Activated naive CD8-positive, alpha-beta T cell treated with anti-CD3 and anti-CD28 coated beads, Interleukin-2, amount 50 U/mL, for 24 hours (primary cell): ENCODE data around the gene ZNF618.

ENCODE experiments used
- ATAC-seq: fragments of 150-1000 bp; cut with Tn5 transposase; one replicate; pipeline ENCODE4 v1.10.0; 2021
- DNase-seq: peaks from one replicate; pipeline ENCODE4 v3.0.0; 2021
- H3K27ac Mint-ChIP-seq: one replicate; pipeline ENCODE4 v1.8.0; 2021; ENCODE audit warnings: mild to moderate bottlenecking, mixed read lengths
- H3K27me3 Mint-ChIP-seq: one replicate; pipeline ENCODE4 v1.8.0; 2021; ENCODE audit warnings: mixed read lengths
- H3K36me3 Mint-ChIP-seq: one replicate; pipeline ENCODE4 v1.8.0; 2021; ENCODE audit warnings: low read depth, mixed read lengths
- H3K4me1 Mint-ChIP-seq: one replicate; pipeline ENCODE4 v1.8.0; 2021; ENCODE audit warnings: mixed read lengths
- H3K4me3 Mint-ChIP-seq: one replicate; pipeline ENCODE4 v1.8.0; 2021; ENCODE audit warnings: mild to moderate bottlenecking, moderate library complexity, mixed read lengths
- H3K9me3 Mint-ChIP-seq: one replicate; pipeline ENCODE4 v1.8.0; 2021; ENCODE audit warnings: mixed read lengths

Gene ZNF618, protein sequence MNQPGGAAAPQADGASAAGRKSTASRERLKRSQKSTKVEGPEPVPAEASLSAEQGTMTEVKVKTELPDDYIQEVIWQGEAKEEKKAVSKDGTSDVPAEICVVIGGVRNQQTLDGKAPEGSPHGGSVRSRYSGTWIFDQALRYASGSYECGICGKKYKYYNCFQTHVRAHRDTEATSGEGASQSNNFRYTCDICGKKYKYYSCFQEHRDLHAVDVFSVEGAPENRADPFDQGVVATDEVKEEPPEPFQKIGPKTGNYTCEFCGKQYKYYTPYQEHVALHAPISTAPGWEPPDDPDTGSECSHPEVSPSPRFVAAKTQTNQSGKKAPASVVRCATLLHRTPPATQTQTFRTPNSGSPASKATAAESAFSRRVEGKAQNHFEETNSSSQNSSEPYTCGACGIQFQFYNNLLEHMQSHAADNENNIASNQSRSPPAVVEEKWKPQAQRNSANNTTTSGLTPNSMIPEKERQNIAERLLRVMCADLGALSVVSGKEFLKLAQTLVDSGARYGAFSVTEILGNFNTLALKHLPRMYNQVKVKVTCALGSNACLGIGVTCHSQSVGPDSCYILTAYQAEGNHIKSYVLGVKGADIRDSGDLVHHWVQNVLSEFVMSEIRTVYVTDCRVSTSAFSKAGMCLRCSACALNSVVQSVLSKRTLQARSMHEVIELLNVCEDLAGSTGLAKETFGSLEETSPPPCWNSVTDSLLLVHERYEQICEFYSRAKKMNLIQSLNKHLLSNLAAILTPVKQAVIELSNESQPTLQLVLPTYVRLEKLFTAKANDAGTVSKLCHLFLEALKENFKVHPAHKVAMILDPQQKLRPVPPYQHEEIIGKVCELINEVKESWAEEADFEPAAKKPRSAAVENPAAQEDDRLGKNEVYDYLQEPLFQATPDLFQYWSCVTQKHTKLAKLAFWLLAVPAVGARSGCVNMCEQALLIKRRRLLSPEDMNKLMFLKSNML

DNA sequence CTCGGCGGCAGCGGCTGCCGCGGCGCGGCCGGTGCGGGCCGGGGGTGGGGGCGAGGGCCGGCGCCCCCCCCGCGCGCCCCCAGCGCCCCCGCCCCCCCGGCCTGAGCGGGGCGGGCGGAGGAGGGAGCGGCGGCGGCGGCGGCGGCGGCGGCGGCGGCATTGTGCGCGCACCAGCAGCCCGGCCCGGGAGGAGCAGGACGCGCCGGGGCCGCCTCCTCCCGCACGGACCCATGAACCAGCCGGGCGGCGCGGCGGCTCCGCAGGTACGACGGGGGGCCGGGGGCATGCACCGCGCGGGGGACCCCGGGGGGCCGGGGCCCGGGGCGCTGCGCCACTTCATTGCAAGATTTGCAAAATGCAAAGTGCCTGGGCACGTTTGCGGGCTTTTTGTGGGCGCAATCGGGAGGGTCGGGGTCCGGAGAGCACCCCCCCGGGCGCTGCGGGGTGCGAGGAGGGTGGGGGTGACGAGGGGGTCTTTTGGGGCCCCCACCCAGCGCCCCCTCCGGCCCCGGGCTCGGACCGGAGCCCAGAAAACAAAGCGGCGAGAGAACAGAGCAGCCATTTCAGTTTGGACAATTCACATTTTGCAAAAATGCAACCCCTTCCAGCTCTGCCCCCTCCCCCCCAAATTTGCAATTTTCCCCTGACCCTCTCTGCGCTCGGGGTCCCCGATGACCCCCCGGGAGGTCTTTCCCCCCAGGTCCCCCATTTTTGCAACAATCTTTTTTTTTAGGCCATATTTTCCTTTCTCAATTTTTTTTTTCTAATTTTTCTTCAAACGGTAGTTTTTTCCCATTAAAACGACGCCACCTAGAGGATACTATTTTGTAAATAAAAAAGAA is at the start of gene ZNF618:
Gene ZNF618 (plus strand): TSS at position 159 of the 842 bp plus-strand sequence. CDS start 72 bp downstream, at position 231.
- peaks cover 8% of the 10 kb centered on the region for H3K27me3 Mint-ChIP-seq
- peak within 1 kb of the TSS; percentile 87 for H3K4me3 Mint-ChIP-seq
- DNase-seq (peak; percentile 20), ATAC-seq (peak; percentile 72)
- no peaks in the 10 kb centered on the region for H3K9me3 Mint-ChIP-seq
- no peak within 1 kb of the TSS for H3K27ac Mint-ChIP-seq
- peaks cover 1% of the 10 kb centered on the region for H3K36me3 Mint-ChIP-seq
- peaks cover 5% of the 10 kb centered on the region for H3K4me1 Mint-ChIP-seq

DNA sequence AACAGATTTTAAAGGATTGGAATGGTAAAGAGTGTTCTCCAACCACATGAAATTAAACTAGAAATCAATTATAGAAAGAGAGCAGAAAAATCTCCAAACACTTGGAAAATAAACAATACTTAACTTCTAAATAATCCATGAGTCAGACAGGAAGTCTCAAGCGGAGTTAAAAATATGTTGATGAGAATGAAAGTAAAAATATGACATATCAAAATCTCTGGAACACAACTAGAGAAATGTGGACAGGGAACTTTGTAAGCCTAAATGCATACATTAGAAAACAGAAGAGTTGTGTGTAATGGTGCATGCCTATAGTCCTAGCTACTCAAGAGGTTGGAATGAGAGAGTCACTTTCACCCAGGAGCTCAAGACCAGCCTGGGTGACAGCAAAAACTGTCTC is 47.9 kb upstream of the ZNF618 start:
- Mint-ChIP-seq H3K36me3 (no peaks in the 10 kb centered on the region), H3K27me3 (peaks cover 13% of the 10 kb centered on the region), H3K27ac (no peak overlapping the region), H3K4me3 (no peak overlapping the region), H3K4me1 (peaks cover 2% of the 10 kb centered on the region), H3K9me3 (peaks cover 21% of the 10 kb centered on the region)
- ATAC-seq (no peak), DNase-seq (no peak)

DNA sequence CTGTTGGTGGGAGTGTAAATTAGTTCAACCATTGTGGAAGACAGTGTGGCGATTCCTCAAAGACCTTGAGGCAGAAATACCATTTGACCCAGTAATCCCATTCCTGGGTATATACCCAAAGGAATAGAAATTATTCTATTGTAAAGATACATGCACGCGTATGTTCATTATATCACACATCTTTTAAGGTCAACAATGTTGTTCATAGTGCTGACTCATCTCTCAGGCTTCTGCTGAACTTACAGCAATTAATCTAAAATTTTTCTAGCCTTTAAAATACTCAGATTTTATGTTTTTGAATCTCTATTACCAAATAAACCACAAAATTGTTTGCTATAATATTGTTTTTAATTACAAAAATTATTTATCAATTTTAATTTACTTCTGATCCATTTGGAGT is 38.8 kb upstream of the ZNF618 start:
- Mint-ChIP-seq H3K27me3 (peaks cover 16% of the 10 kb centered on the region), H3K27ac (no peak overlapping the region), H3K9me3 (peaks cover 5% of the 10 kb centered on the region), H3K4me1 (no peaks in the 10 kb centered on the region), H3K36me3 (no peaks in the 10 kb centered on the region), H3K4me3 (no peak overlapping the region)
- ATAC-seq (no peak), DNase-seq (no peak)

DNA sequence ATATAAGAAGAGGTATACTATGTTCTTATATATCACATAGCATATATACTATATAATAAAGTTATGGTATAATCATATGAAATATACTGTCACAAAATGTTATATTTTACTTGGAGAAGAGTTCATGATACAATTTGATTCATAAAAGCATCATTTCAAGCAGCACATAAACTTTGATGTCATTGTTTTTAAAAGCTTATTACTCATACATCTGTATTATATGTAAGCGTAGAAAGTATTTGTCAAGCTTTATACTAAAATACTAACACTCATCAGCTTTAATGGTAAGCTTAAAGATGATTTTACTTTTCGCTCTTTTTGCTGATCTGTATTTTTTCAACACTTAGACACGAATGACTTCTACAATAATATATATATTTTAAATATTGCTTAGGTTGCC is 34.0 kb upstream of the ZNF618 start:
- no peak for DNase-seq
- Mint-ChIP-seq H3K4me3 (no peak overlapping the region), H3K27me3 (peaks cover 15% of the 10 kb centered on the region), H3K27ac (no peak overlapping the region), H3K36me3 (no peaks in the 10 kb centered on the region), H3K9me3 (peaks cover 16% of the 10 kb centered on the region), H3K4me1 (no peaks in the 10 kb centered on the region)
- no peak for ATAC-seq

DNA sequence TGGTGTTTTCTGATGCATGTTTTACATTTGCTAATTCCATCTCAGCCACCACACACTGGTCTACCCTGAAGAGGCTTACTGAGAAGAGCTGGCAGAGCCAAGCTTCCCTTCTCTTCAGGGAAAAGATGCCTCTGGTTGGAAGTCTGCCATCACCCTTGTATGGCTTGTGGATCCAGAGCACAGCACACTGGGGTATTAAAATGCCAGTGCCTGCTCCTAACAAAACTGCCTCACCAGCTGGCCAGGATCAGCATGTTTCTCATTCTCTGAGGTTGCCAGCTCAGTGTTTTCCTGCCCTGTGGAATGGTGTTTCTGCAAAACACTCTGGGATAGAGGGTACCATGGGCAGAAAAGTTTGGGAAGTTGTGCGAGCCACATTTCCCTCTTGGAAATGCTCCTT is 31.6 kb upstream of the ZNF618 start:
- Mint-ChIP-seq H3K4me3 (no peak overlapping the region), H3K36me3 (no peaks in the 10 kb centered on the region), H3K4me1 (no peaks in the 10 kb centered on the region), H3K27ac (no peak overlapping the region), H3K27me3 (peaks cover 15% of the 10 kb centered on the region), H3K9me3 (peaks cover 16% of the 10 kb centered on the region)
- ATAC-seq (no peak), DNase-seq (no peak)

DNA sequence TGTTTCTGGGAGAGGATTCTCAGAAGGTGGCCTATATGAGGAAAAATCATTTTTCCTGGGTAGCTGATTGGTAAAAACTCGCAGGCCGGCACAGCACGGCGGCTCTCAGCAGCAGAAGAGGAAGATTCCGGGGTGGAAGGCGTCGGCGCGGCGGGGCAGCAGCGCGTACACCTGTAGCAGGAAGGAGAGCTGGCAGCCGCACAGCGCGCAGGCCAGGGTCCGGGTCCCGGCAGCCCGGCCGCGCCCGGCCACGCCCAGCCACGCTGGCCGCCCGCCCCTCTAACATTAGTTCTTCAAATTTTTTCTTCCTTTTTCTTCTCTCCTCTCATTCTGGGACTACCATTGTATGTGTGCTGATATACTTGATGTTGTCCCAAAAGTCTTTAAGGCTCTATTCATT is 24.8 kb upstream of the ZNF618 start:
- DNase-seq: no peak
- peaks cover 10% of the 10 kb centered on the region for H3K27me3 Mint-ChIP-seq
- H3K27ac Mint-ChIP-seq: no peak overlapping the region
- no peak overlapping the region for H3K4me3 Mint-ChIP-seq
- no peak for ATAC-seq
- H3K36me3 Mint-ChIP-seq: peaks cover 2% of the 10 kb centered on the region
- H3K4me1 Mint-ChIP-seq: peaks cover 8% of the 10 kb centered on the region
- peaks cover 18% of the 10 kb centered on the region for H3K9me3 Mint-ChIP-seq

DNA sequence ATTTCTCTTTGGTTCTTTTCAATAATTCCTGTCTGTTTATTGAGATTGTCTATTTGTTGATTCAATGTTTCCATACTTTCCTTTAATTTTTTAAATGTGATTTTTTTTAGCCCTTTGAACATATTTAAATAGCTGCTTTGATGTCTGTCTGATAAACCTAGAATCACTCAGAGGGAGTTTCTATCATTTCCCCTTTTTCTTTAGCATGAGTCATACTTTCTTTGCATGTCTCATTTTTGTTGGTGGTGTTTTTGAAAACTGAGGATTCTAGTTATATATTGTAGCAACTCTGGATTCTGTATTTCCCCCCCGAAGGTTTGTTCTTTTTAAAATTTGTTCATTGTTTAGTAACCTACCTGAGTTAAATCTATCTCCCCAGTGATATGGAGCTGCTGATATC is 24.2 kb upstream of the ZNF618 start:
- no peak overlapping the region for H3K27ac Mint-ChIP-seq
- DNase-seq: no peak
- no peak overlapping the region for H3K4me3 Mint-ChIP-seq
- ATAC-seq: no peak
- peaks cover 8% of the 10 kb centered on the region for H3K4me1 Mint-ChIP-seq
- H3K9me3 Mint-ChIP-seq: peaks cover 14% of the 10 kb centered on the region
- H3K27me3 Mint-ChIP-seq: peaks cover 9% of the 10 kb centered on the region
- peaks cover 2% of the 10 kb centered on the region for H3K36me3 Mint-ChIP-seq

DNA sequence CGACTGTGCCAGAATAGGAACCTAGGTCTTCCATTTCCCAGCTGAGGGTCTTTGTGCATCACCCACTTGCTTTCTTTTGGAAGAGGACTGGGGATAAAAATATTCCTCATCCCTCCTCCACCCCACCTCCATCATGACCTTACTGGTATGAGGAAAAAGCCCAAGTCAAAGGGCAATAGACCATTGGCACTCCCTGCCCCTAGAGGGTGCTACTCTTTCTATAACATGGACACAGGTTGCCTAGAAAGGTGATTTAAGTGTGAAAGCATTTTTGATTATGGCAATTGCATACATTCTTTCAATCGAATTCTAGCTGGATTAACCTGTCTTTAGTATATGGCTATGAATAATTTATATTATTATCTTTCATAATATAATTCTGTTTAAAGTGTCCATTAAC is 22.8 kb upstream of the ZNF618 start:
- peaks cover 13% of the 10 kb centered on the region for H3K9me3 Mint-ChIP-seq
- DNase-seq: no peak
- H3K27me3 Mint-ChIP-seq: peaks cover 9% of the 10 kb centered on the region
- peaks cover 2% of the 10 kb centered on the region for H3K36me3 Mint-ChIP-seq
- peaks cover 8% of the 10 kb centered on the region for H3K4me1 Mint-ChIP-seq
- H3K4me3 Mint-ChIP-seq: no peak overlapping the region
- no peak overlapping the region for H3K27ac Mint-ChIP-seq
- no peak for ATAC-seq

DNA sequence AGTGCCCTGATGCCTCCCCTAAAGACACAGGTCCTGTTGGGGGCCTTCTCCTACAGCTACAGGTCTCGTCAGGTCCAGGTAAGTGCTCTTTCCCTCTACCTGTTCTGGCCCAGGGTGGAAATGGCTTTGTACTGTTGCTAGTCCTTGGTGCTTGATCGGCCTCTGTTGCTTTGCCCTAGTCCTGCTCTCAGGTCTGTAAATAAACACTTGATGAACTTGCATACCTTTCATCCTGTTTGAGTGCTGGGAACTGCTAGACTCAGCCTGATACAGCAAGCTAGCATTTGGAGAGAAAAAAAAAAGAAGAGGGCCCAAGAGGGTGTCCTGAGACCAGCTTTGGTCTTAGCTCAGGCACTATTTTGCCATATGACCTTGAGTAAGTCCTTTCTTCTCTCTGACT is 21.8 kb upstream of the ZNF618 start:
- peaks cover 2% of the 10 kb centered on the region for H3K36me3 Mint-ChIP-seq
- H3K4me3 Mint-ChIP-seq: no peak overlapping the region
- no peak for ATAC-seq
- H3K27ac Mint-ChIP-seq: no peak overlapping the region
- peaks cover 13% of the 10 kb centered on the region for H3K9me3 Mint-ChIP-seq
- H3K4me1 Mint-ChIP-seq: peaks cover 8% of the 10 kb centered on the region
- peaks cover 9% of the 10 kb centered on the region for H3K27me3 Mint-ChIP-seq
- no peak for DNase-seq

DNA sequence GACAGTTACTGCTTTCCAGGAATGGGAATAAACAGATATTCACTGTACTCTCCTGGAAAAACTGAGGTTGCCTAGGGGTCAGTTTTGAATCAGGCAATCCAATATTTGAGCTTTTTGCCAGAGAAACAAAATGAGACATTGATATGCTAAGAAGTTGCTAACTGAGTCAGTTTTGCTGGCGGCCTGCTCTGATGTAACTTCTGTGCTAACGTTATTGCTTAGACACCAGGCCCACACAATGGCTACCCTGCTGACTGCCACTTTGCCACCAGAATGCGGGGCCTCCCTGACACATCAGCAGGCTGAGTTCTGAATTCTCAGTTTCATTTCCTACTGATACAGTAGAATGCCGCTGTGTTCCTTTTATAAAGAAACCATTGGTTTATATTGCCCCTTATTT is 18.2 kb upstream of the ZNF618 start:
- H3K27ac Mint-ChIP-seq: no peak overlapping the region
- H3K4me1 Mint-ChIP-seq: no peaks in the 10 kb centered on the region
- no peaks in the 10 kb centered on the region for H3K36me3 Mint-ChIP-seq
- H3K4me3 Mint-ChIP-seq: no peak overlapping the region
- peak; percentile 40 for ATAC-seq
- no peaks in the 10 kb centered on the region for H3K9me3 Mint-ChIP-seq
- no peak for DNase-seq
- H3K27me3 Mint-ChIP-seq: peaks cover 8% of the 10 kb centered on the region

DNA sequence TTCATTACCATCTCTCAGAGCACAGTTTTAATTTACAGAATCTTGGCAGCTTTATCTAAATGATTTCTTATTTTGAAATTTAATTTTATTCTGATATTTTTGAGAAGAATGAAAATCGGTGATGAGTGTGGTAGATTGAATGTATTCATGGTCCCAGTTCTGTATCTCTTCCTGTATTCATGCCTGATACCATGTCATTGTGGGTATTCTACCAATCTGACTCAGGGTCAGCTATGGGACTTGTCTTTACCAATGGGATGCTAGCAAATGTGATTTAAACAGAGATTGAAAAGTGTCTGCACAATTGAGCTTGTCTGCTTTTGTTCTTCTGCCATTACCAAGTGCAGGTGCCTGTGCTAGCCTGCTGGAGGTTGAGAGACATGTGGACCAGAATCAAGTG is 17.8 kb upstream of the ZNF618 start:
- DNase-seq (no peak), ATAC-seq (no peak)
- H3K27me3 Mint-ChIP-seq: peaks cover 8% of the 10 kb centered on the region
- H3K4me1 Mint-ChIP-seq: no peaks in the 10 kb centered on the region
- no peaks in the 10 kb centered on the region for H3K36me3 Mint-ChIP-seq
- H3K27ac Mint-ChIP-seq: no peak overlapping the region
- H3K9me3 Mint-ChIP-seq: no peaks in the 10 kb centered on the region
- H3K4me3 Mint-ChIP-seq: no peak overlapping the region

DNA sequence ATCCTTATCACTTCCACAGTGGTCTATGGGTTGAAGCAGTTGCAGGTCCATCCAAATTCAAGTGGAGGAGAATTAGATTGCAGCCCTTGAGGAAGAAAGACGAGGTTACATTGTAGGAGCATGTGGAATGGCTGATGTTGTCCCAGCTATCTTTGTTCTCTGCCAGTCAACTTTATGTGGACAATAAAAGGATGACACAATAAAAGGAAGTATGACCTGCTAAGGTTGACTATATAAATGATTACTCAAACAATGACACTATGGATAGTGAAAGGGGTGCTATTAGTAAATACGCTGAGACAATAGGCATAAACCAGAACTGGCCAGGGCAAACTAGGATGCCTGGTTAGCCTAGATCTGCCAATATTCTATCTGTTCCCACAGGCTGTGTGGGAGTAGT is 12.8 kb upstream of the ZNF618 start:
- Mint-ChIP-seq H3K4me3 (no peak overlapping the region), H3K27ac (no peak overlapping the region), H3K36me3 (no peaks in the 10 kb centered on the region), H3K27me3 (peaks cover 7% of the 10 kb centered on the region), H3K4me1 (no peaks in the 10 kb centered on the region), H3K9me3 (no peaks in the 10 kb centered on the region)
- ATAC-seq: no peak
- DNase-seq: no peak

DNA sequence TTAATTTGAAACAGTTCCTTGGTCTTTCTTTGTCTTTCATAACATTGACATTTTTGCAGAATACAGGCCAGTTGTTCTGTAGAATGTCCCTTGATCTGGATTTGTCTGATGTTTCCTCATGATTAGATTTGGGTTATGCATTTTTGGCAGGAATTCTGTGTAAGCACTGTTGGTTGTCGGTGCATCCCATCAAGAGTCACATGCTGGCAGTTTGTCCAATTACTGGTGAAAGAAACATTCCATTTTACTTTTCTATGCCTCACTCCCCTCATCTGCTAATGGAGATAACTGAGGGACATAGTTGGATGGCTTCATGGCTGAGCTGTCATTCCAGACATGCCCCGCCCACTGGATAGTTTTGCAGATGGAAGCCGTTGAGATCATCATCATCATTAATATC is 7.6 kb upstream of the ZNF618 start:
- peaks cover 2% of the 10 kb centered on the region for H3K27me3 Mint-ChIP-seq
- no peak for ATAC-seq
- H3K9me3 Mint-ChIP-seq: no peaks in the 10 kb centered on the region

DNA sequence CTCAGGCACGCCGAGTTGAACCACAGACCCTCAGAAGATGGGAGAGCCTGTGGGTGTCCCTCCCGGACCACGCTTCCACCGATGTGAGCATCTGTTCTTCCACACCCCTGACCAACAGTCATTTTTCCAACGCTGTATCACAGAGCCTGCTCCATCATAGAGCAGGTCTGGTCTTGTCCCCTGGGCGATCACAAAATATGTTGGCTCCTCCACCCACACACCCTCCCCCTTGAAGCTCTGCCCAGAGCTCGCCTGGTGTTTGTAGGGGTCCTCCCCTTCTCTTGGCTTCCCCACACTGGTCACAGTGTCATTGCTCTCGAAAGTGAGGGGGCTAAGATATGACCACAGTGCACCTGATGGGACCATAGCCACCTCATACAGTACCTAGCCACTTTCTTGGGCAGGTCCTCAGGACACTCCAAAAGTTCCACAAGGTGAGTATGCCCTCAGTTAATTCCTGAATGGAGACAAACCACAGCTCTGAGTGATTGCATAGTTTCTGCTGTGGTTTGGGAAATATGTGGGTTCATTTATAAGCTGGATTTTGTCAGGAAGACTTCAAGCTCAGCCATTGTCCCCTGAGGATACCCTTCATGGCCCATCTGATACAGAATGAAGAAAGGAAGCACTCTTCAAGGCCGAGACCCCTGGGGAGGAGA is 3.5 kb upstream of the ZNF618 start:
- no peak for ATAC-seq
- H3K9me3 Mint-ChIP-seq: no peaks in the 10 kb centered on the region

More for the DNA sequence above, 7.6 kb upstream of the ZNF618 start:
- no peak for DNase-seq
- no peaks in the 10 kb centered on the region for H3K4me1 Mint-ChIP-seq
- no peaks in the 10 kb centered on the region for H3K36me3 Mint-ChIP-seq
- H3K4me3 Mint-ChIP-seq: no peak overlapping the region
- no peak overlapping the region for H3K27ac Mint-ChIP-seq

More for the DNA sequence above, 3.5 kb upstream of the ZNF618 start:
- peaks cover 5% of the 10 kb centered on the region for H3K4me1 Mint-ChIP-seq
- DNase-seq: no peak
- peaks cover 1% of the 10 kb centered on the region for H3K36me3 Mint-ChIP-seq
- no peak overlapping the region for H3K4me3 Mint-ChIP-seq
- no peak overlapping the region for H3K27ac Mint-ChIP-seq
- peaks cover 8% of the 10 kb centered on the region for H3K27me3 Mint-ChIP-seq
